ENCODE measurements around the gene RANBP3L.

DNA sequence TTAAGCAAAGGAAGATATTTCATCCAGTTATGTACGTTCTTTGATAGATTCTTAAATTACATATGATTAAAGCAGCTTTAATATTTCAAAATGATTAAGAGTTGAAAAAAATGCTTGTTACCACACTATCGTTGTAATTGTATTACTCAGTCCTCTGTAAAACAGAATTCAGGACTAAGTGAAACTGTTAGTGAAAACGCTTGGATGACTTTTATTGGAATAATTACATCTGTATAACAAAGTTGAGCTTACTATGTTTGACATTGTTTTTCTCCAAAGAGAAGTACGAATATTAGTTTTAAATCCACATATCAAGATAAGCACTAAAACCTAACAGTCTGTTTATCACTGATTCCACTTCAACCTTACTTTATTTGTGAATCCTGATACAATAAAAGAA is 51.3 kb downstream of the RANBP3L start:
- TF ChIP-seq, protein P1, sequence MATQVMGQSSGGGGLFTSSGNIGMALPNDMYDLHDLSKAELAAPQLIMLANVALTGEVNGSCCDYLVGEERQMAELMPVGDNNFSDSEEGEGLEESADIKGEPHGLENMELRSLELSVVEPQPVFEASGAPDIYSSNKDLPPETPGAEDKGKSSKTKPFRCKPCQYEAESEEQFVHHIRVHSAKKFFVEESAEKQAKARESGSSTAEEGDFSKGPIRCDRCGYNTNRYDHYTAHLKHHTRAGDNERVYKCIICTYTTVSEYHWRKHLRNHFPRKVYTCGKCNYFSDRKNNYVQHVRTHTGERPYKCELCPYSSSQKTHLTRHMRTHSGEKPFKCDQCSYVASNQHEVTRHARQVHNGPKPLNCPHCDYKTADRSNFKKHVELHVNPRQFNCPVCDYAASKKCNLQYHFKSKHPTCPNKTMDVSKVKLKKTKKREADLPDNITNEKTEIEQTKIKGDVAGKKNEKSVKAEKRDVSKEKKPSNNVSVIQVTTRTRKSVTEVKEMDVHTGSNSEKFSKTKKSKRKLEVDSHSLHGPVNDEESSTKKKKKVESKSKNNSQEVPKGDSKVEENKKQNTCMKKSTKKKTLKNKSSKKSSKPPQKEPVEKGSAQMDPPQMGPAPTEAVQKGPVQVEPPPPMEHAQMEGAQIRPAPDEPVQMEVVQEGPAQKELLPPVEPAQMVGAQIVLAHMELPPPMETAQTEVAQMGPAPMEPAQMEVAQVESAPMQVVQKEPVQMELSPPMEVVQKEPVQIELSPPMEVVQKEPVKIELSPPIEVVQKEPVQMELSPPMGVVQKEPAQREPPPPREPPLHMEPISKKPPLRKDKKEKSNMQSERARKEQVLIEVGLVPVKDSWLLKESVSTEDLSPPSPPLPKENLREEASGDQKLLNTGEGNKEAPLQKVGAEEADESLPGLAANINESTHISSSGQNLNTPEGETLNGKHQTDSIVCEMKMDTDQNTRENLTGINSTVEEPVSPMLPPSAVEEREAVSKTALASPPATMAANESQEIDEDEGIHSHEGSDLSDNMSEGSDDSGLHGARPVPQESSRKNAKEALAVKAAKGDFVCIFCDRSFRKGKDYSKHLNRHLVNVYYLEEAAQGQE (IDR thresholded peaks at IDR 0.05; ENCODE audit: insufficient read depth in 1 of 2, low read depth in 2 of 2, low read length in 2 of 2) = no peak
- no peak for TF ChIP-seq POLR2AphosphoS5 (IDR thresholded peaks at IDR 0.05; ENCODE audit: low read depth, low read length)
- no peak for TF ChIP-seq TAF1 (IDR thresholded peaks at IDR 0.05; ENCODE audit: borderline replicate concordance, insufficient read depth, low read length)

Data from PFSK-1 (cell line).